Putamen (tissue), 1 donor: ENCODE results near the gene ENTPD8.
"Not testable (repeated sequence)": the region's sequence is repeated elsewhere in the genome, so short reads cannot be mapped to it uniquely, and the experiment has no call there.

Experiments
- DNase-seq: peaks from one replicate; pipeline ENCODE4 v3.0.0-alpha.2; 2016; ENCODE audit warnings: low spot score

ENTPD8 gene

DNA sequence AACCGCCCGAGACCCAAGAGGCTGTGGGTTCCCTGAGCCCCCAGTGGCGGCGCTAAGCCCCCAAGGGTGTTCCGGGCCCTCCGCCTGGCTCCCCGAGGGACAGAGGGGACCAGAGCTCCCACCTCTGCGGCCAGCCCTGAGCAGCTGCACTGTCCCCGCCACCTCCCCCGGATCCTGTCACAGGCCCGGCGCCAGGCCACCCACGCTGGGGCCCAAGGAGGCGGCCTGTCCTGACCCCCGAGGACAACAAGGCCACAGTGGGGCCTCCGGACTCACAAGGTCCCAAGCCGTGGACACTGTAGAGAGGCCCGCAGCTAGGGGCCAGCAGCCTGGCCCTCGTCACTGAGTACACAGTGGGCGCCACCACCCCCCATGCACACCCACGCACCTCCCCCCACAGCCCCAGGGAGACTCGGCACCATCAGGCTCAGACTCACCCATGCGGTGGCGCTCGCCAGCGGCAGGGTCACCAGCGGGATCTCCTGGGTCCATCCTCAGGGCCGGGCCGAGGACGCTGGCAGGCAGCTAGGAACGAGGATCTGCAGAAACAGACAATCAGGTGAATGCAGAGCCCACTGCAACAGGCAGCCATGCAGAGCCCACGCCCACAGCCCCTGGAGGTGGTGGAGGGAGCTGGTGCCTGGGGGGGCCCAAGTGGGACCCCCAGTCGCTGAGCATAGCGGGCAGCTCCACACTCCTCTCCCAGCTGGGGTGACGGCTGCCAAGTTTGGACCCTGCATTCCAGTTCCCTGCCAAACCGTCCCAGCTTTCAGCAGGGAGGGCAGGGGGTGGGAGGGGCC is 46.1 kb downstream of the ENTPD8 start:
- DNase-seq, result no peak

DNA sequence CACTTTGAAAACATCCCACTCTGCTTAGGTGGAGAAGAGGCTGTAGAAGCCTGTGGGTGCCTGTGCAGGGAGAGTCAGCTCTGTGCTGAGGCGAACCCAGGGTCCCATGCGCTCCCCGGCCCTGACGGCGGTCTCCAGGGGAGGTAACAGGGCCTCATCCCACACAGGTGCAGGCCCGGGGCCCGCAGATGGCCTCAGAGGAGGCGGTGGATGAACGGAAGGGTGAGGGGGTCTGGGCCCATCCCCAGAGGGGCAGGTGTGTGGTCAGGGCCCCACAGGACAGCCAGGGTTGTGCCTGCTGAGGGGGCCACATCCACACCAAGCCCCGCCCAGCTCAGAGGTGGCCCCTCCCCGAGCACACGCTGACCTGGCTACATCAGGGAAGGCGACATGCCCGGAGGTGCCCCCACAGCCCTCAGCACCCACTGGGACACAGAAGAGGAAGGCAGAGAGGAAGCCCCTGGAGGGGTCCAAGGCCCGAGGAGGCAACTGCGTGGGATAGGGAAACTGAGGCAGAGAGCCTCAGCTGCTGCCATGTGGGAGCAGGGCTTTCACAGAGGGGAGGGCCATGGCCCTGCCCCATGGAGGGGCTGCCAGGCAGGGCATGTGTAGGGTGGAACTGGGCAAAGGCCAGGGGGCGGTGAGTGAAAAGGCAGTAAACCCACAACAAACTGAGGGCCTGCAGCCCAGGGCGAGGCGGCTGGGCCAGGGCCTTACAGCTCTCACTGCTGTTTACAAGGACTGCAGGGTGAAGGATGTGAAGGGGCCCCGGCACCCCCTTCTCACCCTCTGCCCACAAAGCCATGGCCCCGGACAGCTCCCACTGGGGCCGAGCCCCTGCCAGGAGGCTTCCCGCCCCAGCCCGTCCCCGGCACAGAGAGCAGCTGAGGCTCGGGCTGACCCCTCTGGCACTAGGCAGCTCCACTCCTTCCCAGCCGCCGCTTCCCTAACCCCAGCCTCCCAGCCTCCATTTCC is 47.7 kb downstream of the ENTPD8 start:
- DNase-seq, result no peak

DNA sequence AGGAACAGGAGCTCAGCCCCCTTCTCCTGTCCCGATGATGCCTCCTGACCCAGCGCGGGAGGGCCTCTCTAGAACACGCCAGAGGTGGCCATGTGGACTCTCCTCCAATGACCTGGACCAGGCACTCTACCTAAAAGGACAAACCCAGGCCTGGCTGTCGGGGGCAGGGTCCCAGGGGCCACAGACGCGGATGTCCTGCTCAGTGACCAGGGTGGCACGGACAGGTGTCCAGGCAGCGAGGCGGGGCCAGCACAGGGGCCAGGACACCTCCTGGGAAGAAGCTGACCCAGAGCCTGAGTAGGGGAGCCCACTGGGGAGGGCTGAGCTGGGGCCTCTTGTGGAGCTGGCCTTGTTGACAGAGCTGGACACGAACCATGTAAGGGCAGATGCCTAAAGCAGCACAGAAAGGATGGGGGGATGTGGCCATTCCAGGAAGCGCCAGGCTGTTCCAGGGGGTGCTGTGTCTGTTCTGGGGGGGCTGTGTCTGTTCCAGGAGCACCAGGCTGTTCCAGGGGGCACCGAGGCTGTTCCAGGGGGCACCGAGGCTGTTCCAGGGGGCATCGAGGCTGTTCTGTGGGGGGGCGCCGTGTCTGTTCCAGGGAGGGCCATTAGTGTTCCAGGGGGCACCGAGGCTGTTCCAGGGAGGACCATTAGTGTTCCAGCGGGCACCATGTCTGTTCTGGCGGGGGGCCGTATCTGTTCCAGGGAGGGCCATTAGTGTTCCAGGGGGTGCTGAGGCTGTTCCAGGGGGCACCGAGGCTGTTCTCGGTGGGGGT is 48.7 kb downstream of the ENTPD8 start:
- no peak for DNase-seq

DNA sequence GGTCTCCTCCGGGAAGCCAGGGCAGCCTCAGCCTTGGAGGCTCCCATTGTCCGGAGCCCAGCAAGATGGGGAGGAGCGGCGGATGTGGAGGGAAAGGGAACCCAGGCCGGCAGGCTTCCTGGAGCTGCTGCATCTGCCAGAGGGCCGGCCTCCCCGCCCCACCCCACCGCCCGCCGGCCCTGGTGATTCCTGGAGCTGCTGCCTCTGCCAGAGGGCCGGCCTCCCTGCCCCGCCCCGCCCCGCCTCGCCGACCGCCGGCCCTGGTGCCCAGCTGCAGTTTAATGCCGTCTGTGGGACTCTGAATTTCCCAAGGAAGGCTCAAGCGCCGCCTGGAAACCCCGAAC is 49.8 kb downstream of the ENTPD8 start:
- DNase-seq, result no peak

DNA sequence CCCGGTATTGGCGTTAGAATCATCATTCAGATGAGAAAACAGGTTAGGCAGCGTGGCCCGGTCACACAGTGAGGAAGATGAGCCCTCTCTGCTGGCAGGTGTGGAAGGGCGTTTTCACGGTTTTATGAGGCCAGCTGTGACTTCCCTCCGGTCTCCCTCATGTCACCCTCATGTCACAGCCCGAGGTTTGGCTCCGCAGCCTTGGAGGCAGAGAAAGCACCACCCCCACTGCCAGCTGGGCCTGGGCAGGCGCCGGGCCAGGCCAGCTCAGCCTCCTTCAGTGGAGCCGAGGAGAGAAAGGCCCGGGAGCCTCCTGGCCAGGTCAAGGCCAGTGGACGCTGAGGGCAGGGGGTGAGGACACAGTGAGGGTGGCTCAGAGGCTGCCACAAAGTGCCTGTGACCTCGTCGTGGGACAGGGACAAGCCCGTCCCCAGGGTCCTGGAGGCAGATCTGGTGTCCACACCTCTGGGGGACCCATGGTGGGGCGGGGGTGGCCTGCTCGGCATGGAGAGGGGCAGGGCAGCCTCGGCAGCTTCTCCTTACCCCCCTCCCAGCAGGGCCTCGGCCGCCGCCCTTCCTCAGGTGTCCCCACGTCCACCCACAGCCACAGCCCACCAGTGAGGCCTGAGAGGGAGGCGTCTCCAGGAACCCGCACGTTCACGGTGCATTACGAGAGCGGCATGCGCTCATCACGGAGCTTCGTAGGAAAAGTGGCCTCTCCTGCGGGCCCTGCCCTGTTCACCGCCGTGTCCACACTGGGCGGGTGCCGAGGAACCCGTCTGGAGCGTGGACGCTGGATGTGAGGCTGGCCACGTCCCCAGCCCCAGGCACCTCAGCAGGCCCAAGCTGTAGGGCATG is 50.4 kb downstream of the ENTPD8 start:
- no peak for DNase-seq

DNA sequence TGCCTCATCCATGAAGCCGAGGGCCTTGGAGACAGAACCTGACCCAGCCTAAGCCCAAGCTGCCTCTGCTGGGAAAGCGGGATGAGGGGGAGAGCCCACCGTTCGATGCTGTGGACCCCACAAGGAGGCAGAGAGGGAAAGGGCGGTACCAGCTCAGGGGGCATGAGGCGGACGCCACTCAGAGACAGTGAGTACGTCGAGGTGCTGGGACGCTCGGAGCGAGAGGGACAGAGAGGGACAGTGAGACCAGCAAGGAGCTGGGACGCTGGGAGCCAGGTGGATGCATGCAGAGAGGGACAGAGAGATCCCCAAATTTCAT is 51.8 kb downstream of the ENTPD8 start:
- no peak for DNase-seq

DNA sequence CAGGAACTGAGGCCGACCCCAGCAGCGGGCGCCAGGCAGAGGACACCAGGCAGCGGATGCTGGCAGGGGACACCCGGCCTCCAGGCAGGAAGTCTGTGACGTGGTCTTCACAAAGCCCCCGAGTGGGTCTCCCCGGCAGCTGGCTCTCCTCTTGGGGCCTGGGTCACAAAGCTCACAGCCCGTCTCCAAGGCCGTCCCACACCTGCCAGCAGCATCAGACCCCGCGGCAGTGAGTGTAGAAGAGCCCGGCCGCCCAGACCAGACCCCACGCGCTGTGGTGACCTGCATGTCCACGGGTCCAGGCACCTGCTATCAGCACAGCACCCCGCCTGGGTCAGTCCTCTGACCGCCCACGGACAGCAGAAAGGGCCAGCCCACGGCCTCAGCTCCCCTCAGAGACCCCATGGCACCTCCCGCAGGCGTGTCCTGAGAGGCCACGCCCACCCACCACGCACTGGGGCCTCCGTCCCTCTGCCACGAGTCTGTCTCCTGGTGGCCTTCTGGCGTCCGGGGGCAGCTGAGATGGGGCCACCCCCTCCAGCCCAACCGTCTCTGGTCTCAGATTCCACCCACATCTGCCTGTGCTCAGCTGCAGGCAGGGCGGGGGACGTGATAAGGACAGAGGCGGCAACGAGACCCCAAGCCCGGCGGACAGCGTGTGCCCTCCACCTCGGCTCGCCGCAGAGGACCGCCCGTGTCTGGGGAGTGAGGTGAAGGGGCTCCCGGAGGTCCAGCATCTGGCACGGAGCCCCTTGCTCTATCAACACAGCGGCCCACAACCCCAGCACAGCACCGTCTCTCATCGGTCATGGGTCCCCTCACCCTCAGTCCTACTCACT is 52.3 kb downstream of the ENTPD8 start:
- DNase-seq, result no peak

DNA sequence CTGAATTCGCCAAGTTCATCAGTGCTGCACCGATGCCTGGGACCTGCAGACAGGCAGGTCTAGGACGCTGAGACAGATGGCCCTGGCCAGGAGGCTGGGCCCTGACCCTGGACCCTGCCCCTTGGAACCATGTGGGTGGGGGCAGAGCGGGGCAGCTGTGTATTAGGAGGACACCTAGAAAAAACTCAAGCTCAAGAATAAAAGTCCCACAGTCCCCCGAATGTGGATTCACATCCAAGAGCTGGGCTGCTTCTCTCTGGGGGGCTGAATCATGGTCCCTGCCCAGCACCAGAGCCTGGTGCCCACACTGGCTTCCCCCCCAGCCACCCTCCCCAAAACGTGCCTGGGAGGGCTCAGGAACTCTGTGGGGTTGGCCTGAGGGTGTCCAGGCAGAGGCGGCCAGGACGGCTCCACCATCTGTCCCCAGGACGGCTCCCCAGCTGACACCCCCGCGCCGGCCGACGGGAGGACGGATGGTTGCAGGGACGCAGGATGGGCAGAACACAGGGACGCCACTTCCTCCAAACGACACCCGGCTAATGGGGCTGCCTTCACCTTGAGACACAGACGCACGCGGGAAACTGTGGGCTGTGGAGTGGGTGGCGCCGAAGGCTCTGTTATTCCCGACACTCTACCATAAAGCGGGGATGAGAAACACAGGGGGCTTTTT is 53.1 kb downstream of the ENTPD8 start:
- no peak for DNase-seq

DNA sequence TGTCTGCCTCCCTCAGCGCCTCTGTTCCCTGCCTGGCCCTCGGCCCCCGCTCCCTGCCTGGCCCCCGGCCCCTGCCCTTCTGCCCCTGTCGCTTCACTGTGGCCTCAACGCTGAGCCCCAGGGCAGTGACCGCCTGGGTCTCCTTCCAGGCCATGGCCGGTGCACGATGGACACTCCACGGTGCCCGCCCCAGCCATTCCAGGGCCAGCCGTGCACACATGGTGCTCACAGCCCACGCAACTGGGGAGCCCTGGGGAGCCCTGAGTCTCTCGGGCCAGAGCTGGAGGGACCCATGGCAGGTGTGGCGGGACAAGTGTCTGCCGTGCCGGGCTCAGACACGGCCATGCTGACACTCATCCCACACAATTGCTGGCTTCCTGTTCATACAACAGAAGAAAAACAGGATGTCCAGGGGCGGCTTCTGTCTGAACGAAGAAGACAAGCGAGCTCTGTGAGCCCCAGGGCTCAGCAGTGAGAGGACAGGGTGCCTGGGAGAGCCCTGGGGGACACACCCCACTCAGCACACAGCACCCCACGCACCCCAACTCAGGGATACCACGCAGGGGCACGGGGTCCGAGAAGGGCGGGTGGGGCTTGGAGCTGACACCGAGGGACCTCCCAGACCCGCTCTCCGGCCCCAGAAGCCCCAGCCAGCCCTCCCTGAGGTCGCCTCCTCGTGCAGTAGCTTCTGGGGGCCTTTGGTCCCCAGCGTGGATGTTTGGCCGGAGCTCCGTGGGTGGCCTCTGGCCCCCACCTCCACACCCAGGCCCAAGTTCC is 53.9 kb downstream of the ENTPD8 start:
- no peak for DNase-seq

DNA sequence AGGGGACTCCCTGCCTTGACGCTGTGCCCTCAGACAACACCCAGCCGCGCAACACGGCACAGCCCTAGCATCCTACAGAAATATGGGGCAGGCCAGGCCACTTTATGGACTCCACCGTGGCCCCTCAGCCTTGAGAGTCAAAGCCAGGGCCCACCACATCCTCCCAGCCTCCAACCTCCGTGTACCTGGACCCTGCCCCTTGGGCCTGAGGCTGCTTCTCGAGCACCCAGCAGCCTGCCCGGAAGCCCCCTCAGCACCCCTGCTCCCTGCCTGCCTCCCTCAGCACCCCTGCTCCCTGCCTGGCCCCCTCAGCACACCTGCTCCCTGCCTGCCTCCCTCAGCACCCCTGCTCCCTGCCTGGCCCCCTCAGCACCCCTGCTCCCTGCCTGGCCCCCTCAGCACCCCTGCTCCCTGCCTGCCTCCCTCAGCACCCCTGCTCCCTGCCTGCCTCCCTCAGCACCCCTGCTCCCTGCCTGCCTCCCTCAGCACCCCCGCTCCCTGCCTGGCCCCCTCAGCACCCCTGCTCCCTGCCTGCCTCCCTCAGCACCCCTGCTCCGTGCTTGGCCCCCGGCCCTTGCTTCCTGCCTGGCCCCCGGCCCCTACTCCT is 54.5 kb downstream of the ENTPD8 start:
- DNase-seq, result not testable (repeated sequence)

DNA sequence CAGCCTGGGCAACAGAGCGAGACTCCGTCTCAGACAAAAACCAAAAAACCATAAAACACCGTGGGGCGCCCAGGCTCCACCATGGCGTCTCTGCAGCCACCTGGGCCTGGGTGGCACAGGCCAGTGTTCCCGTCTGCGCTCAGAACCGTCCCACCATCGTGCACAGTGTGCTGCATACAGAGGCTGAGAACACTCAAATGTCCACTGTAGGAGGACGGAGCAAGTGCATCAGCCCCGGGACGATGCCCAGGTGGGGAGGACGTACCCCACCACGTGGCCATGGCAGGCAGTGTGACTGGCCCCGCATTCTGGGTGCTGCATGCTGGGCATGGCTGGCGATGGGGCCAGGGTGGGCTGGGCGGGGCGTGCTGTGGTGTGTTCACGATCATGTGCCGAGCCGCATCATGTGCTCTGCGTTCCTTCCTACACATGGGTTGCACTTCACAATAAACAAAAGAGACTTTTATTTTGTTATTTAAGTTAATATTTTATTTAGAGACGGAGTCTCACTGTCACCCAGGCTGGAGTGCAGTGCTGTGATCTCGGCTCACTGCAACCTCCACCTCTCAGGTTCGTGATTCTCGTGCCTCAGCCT is 56.0 kb downstream of the ENTPD8 start:
- DNase-seq, result no peak
